Esophagus muscularis mucosa (tissue), 4 donors: ENCODE data around the gene DHX35. TPM values are rescaled to one million over a fixed set of nuclear protein-coding genes. Genes with fewer than 3 reads are reported as not detected.

Experiments used
- DNase-seq: peaks from one replicate; pipeline ENCODE4 v3.0.0-alpha.2; 2017; ENCODE audit errors: extremely low spot score
- H3K27ac ChIP-seq, 4 donors: fragments of 200-600 bp; sonication (generic); replicated peaks in 1 of 4; 1 replicate in 3 of 4; 2 replicates in 1 of 4; pipeline ENCODE4 v1.5.1; 2016 to 2019; ENCODE audit warnings: mild to moderate bottlenecking in 1 of 4
- H3K27me3 ChIP-seq, 4 donors: fragments of 200-600 bp; sonication (generic); one replicate each; pipeline versions ENCODE4 v1.5.1 to v1.6.0; 2016 to 2019
- H3K36me3 ChIP-seq, 4 donors: fragments of 200-600 bp; sonication (generic); one replicate each; pipeline ENCODE4 v1.5.1; 2016 to 2019
- H3K4me1 ChIP-seq, 4 donors: fragments of 200-600 bp; sonication (generic); one replicate each; pipeline ENCODE4 v1.5.1; 2016 to 2019
- H3K4me3 ChIP-seq, 4 donors: fragments of 200-600 bp; sonication (generic); 1 replicate in 2 of 4; 2 replicates in 2 of 4; pipeline ENCODE4 v1.5.1; 2016 to 2019; ENCODE audit warnings: mild to moderate bottlenecking in 4 of 4, moderate library complexity in 1 of 4
- H3K9me3 ChIP-seq, 4 donors: fragments of 200-600 bp; sonication (generic); 1 replicate in 3 of 4; 2 replicates in 1 of 4; pipeline ENCODE4 v1.5.1; 2016 to 2019
- CTCF ChIP-seq, 3 experiments: fragments of 200-600 bp in 2 of 3; fragments of 450-650 bp in 1 of 3; sonication (generic) in 2 of 3; IDR thresholded peaks; one replicate each; pipeline ENCODE4 v1.5.1; 2017 to 2019; ENCODE audit warnings: antibody characterized with exemption in 3 of 3, mild to moderate bottlenecking in 2 of 3, moderate library complexity in 1 of 3
- EP300 ChIP-seq: sonication (generic); formaldehyde crosslinking; IDR thresholded peaks from one replicate; pipeline ENCODE4 v1.6.1; 2017; ENCODE audit warnings: antibody characterized with exemption
- POLR2A ChIP-seq: fragments of 450-650 bp; IDR thresholded peaks from one replicate; pipeline ENCODE4 v1.6.1; 2017; ENCODE audit warnings: antibody characterized with exemption, moderate library complexity, mild to moderate bottlenecking, low read depth
- POLR2AphosphoS5 ChIP-seq, 2 donors: sonication (generic); formaldehyde crosslinking; IDR thresholded peaks; one replicate each; pipeline ENCODE4 v1.6.1; 2017; ENCODE audit warnings: antibody characterized with exemption in 2 of 2
- WGBS: methylation state at CpG from one replicate; pipeline ENCODE4 v1.1.5; 2018; 5-methylcytosine and 5-hydroxymethylcytosine counted together
- intact Hi-C: fragments of 100-400 bp; cut with DNase I; formaldehyde crosslinking; loops from one replicate; pipeline ENCODE4 v1.15.1; 2023
- total RNA-seq, 4 donors: library from RNA; depleted of rRNA; stranded (reverse); fragments of >200 nt; gene quantifications; one replicate each; pipeline versions ENCODE4 v1.1.0 to v1.2.1, GENCODE V29; 2016

Gene DHX35
- total RNA-seq, 4 donors from 2014 or later = 19.7 to 31.7 (median 24.5) TPM

DNA sequence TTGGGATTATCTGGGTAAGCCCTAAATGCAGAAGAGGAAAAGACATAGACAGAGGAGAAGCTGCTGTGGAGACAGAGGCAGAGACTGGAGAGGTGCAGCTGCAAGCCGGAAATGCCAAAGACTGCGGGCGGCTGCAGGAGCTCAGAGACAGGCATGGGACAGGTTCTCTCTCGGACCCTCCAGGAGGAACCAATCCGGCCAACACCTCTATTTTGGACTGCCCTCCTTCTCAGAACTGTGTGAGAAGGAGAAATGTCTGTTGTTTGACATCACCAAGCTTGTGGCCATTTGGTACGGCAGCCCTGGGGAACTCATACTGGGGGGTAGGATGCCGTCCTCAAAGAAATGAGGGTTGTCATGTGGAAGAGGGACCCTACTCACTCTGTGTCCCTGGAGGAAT, 95.0 kb downstream of the DHX35 start:
- 64% methylated on average over 7 of the region's 7 CpGs for WGBS
- TF ChIP-seq POLR2AphosphoS5 (IDR thresholded peaks at IDR 0.05) (no peak), CTCF (IDR thresholded peaks at IDR 0.05) (no peak), EP300 (no peak), POLR2A (no peak)
- Histone ChIP-seq H3K4me1 (no peaks in the 10 kb centered on the region), H3K27me3 (peaks cover 0 to 14% (median 0%) of the 10 kb centered on the region in 4 donors), H3K27ac (no peak overlapping the region), H3K9me3 (no peaks in the 10 kb centered on the region), H3K36me3 (no peaks in the 10 kb centered on the region), H3K4me3 (no peak overlapping the region)
- intact Hi-C loops = no loop called here
- DNase-seq = no peak

- TF ChIP-seq POLR2AphosphoS5 (IDR thresholded peaks at IDR 0.05) (no peak), POLR2A (no peak), EP300 (no peak), CTCF (IDR thresholded peaks at IDR 0.05) (no peak)
- 83% methylated on average over 4 of the region's 4 CpGs for WGBS
- H3K4me3 ChIP-seq = no peak overlapping the region
- no peak overlapping the region for H3K27ac ChIP-seq
- intact Hi-C loops = no loop called here
- DNase-seq = no peak
- no peaks in the 10 kb centered on the region for H3K9me3 ChIP-seq
- H3K36me3 ChIP-seq = no peaks in the 10 kb centered on the region
- H3K4me1 ChIP-seq = no peaks in the 10 kb centered on the region
- peaks cover 0 to 7% (median 0%) of the 10 kb centered on the region in 4 donors for H3K27me3 ChIP-seq
Measured at GRCh38 chr20:39057911-39058310, 95.8 kb downstream of the DHX35 start.

DNA sequence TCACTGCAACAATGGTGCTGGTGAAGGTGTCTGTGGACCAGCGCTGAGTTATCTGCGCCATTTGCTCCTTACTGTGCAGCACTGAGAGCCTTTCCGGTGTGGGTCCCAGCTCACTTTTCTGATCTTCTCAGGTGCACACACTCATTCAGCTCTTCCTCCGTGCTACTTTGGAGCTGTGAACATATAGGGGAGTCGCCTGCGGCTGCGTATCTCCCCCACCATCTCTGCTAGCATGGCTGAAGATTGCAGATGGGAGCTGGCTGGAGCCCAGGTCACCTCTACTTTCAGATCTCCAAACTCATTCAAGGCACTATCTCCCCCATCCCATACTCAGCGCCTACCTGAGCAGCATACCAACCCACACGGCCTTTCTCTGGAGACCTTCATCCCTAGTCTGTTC, 96.9 kb downstream of the DHX35 start:
- WGBS = 86% methylated on average over 9 of the region's 9 CpGs
- TF ChIP-seq CTCF (IDR thresholded peaks at IDR 0.05) (no peak), POLR2AphosphoS5 (IDR thresholded peaks at IDR 0.05) (no peak), EP300 (no peak), POLR2A (no peak)
- intact Hi-C loops = no loop called here

DNA sequence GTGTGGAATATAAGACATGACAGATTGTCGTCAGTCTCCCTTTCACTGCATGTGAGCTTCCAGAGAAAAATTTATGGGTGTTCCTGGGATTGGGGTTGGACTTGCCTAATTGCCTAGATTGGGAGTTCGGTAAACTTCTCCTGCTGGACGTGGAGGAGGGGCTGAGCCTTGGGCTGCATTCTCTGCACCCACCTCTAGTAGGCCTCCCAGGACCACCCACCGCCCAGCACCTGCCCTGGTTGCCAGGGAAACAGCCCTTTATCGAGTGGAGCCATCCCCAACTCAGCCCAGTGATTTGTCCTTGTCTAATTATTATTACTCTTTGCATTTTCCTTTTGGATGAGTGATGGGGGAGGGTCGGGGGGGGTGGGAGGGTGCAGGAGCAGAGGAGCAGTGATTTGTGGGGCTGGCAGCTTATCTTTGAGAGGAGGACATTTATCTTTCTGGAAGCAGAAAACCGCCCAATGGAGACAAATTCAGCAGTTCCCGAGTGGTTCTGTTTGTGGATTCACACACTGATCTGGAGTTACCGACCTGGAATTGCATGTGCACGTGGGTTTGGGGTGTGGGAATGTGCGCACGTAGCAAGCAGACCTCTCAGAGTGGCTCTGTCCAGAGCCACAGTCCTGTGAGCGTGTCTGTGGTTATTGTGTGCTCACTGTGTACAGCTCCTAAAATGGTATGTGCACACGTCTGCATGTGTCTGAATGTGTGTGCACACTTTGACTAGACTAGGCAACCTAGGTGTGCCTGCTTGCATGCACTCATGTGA, 104.5 kb downstream of the DHX35 start:
- no peak overlapping the region for H3K4me3 ChIP-seq
- H3K36me3 ChIP-seq = no peaks in the 10 kb centered on the region
- H3K27ac ChIP-seq = no peak overlapping the region
- H3K4me1 ChIP-seq = no peaks in the 10 kb centered on the region
- DNase-seq = no peak
- peaks cover 0 to 36% (median 0%) of the 10 kb centered on the region in 4 donors for H3K27me3 ChIP-seq
- intact Hi-C loops = no loop called here
- TF ChIP-seq CTCF (IDR thresholded peaks at IDR 0.05) = no peak
- TF ChIP-seq POLR2A = no peak
- no peak for TF ChIP-seq EP300
- no peak for TF ChIP-seq POLR2AphosphoS5 (IDR thresholded peaks at IDR 0.05)
- H3K9me3 ChIP-seq = peaks cover 0 to 6% (median 4%) of the 10 kb centered on the region in 4 donors
- WGBS = 49% methylated on average over 14 of the region's 14 CpGs

More for the DNA sequence above, 96.9 kb downstream of the DHX35 start:
- Histone ChIP-seq H3K27me3 (peaks cover 0 to 5% (median 0%) of the 10 kb centered on the region in 4 donors), H3K27ac (no peak overlapping the region), H3K9me3 (no peaks in the 10 kb centered on the region), H3K4me3 (no peak overlapping the region), H3K4me1 (no peaks in the 10 kb centered on the region), H3K36me3 (no peaks in the 10 kb centered on the region)
- no peak for DNase-seq
